ENCODE data around the gene CPOX. TPM values are rescaled to one million over a fixed set of nuclear protein-coding genes. Genes with fewer than 3 reads are reported as not detected.

Gene CPOX
- total and polyA plus RNA-seq, 2 of the 8 experiments (the other 6 are each of a cell fraction or from before 2014, with no cell fraction given) = 17.4 to 27.0 TPM

- Histone ChIP-seq H2AFZ (ENCODE audit: low read length) (no peak overlapping the region), H3K4me1 (replicated peaks in 1 of 4; ENCODE audit: control insufficient read depth in 3 of 4, insufficient read depth in 4 of 4, low read length in 3 of 4) (peaks cover 0 to 5% (median 2%) of the 10 kb centered on the region in 4 experiments; a peak in 1 of 7 replicates), H3K4me2 (ENCODE audit: insufficient read depth in 1 of 2, low read depth in 2 of 2, low read length in 2 of 2) (no peak overlapping the region), H2BK120ac (replicated peaks; ENCODE audit: low read depth, low read length) (no peak overlapping the region), H3K18ac (ENCODE audit: extremely low read depth, low read length) (no peak overlapping the region), H3K9me3 (ENCODE audit: insufficient read depth in 2 of 2, low read depth in 1 of 2, low read length in 1 of 2) (no peaks in the 10 kb centered on the region), H3K4me3 (ENCODE audit: extremely low read depth in 1 of 4, insufficient read depth in 2 of 4, low read depth in 3 of 4, low read length in 4 of 4) (no peak overlapping the region), H3K79me1 (ENCODE audit: low read depth, low read length) (no peaks in the 10 kb centered on the region), H3K27ac (ENCODE audit: low read depth, low read length) (no peak overlapping the region; the same call in 1 of the 2 replicates), H4K20me1 (replicated peaks in 1 of 2; ENCODE audit: control insufficient read depth in 1 of 2, insufficient read depth in 2 of 2, low read length in 2 of 2) (peaks cover 0 to 3% of the 10 kb centered on the region in 2 experiments), H3K56ac (replicated peaks; ENCODE audit: insufficient read length, low read depth, low read length) (no peak overlapping the region), H3K23me2 (ENCODE audit: low read depth, low read length) (no peaks in the 10 kb centered on the region), H3K9ac (replicated peaks in 1 of 4; ENCODE audit: extremely low read depth in 1 of 4, low read depth in 3 of 4, low read length in 3 of 4) (no peak overlapping the region), H4K5ac (ENCODE audit: insufficient read length, low read depth, low read length) (no peak overlapping the region), H3K27me3 (replicated peaks in 1 of 4; ENCODE audit: control insufficient read depth in 3 of 4, extremely low read depth in 1 of 4, insufficient read depth in 3 of 4, low read length in 3 of 4) (no peaks in the 10 kb centered on the region), H4K8ac (ENCODE audit: extremely low read depth, insufficient read depth, low read length) (no peak overlapping the region), H2BK5ac (ENCODE audit: low read depth, low read length) (no peak overlapping the region), H3K79me2 (ENCODE audit: control insufficient read depth in 1 of 2, insufficient read depth in 2 of 2, low read length in 2 of 2) (no peaks in the 10 kb centered on the region), H4K91ac (replicated peaks; ENCODE audit: insufficient read length, low read length) (no peak overlapping the region), H2BK12ac (ENCODE audit: low read depth, low read length) (no peak overlapping the region), H3K14ac (ENCODE audit: insufficient read length) (no peak overlapping the region), H3K23ac (ENCODE audit: insufficient read length) (no peak overlapping the region), H2AK5ac (ENCODE audit: low read depth, low read length) (no peak overlapping the region), H2BK20ac (ENCODE audit: low read length) (no peak overlapping the region), H3K36me3 (ENCODE audit: control insufficient read depth in 2 of 4, insufficient read depth in 4 of 4, low read length in 3 of 4) (peaks cover 0 to 56% (median 23%) of the 10 kb centered on the region in 4 experiments; a peak in 6 of 8 replicates), H2BK15ac (ENCODE audit: low read length) (no peak overlapping the region), H3K4ac (replicated peaks; ENCODE audit: insufficient read length, low read depth, low read length) (no peak overlapping the region)
- DNase-seq (ENCODE audit: low read depth in 1 of 2, low spot score in 2 of 2) (no peak), FAIRE-seq (no peak)
- WGBS, 2 experiments (ENCODE audit: extremely low coverage in 1 of 2, insufficient coverage in 1 of 2, insufficient read length in 1 of 2, insufficient replicate concordance in 2 of 2, low coverage in 1 of 2, low lambda C conversion rate in 2 of 2, missing lambda C conversion rate in 1 of 2) = 98% methylated on average over 4 of the region's 4 CpGs; no CpG with 5 or more reads in 1 of the 2 experiments
- TF ChIP-seq MAFK (IDR thresholded peaks at IDR 0.05; ENCODE audit: low read depth, low read length) (no peak), SRF (IDR thresholded peaks at IDR 0.05; ENCODE audit: low read depth, low read length) (no peak), EGR1 (IDR thresholded peaks at IDR 0.05; ENCODE audit: borderline replicate concordance, low read depth, low read length) (no peak)
- ChIA-PET POLR2A (ENCODE audit: partially characterized antibody) (interaction anchor here (1.2 kb wide), 1 partner anchor 9 kb away, joined by 3 read pairs; the partner anchor contains the start of gene CPOX), CTCF (ENCODE audit: partially characterized antibody) (interaction anchor here (0.8 to 1.9 kb wide), 2 partner anchors 12 to 1170 kb away, joined by 3 to 5 read pairs; no protein-coding TSS in a partner anchor)
Observed at GRCh38 chr3:98583766-98584165, 9.6 kb downstream of the CPOX start.
